NCI-H1694 treated with DMSO at 0.1 percent for 48 hours (cell line): ENCODE measurements around the gene CCL4L2.
A peak's percentile ranks its signal among the peaks of the same experiment; 100 is the strongest.
"Not testable (repeated sequence)": the region's sequence is repeated elsewhere in the genome, so short reads cannot be mapped to it uniquely, and the experiment has no call there.

Source experiments
- DNase-seq: peaks from one replicate; lab custom pipeline; 2025; lab: John Stamatoyannopoulos, UW

The CCL4L2 gene

DNA sequence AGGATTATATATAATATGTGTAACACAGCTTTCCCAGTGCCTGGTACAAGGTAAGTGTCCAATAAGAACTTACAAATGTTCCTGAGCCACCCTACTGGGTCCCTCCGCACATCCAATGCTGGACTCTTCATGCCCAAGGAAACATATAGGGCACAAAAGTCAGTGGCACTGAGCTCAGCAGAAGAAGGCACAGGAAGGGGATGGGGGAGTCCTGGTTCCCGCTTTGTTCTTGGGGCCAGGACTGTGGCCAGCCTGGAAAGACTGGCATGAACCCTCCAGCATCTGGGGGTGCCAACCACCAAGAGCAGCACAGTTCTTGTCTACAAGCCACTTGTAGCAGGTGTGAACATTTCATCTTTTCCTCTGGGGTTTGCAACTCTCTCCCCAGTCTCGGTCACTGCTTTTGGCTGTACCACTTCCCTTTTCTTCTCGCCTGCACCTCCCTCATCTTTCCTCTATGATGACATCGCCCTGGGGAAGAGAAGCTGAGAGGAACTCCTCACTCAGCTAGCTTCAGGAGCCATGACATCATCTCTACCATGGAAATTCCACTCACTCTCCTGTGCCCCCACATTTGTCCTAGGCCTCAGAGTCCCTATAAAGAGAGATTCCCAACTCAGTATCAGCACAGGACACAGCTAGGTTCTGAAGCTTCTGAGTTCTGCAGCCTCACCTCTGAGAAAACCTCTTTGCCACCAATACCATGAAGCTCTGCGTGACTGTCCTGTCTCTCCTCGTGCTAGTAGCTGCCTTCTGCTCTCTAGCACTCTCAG, at the start of gene CCL4L2:
Gene CCL4L2, plus strand, starts transcription at position 625 of the 773 bp plus-strand sequence.
- DNase-seq = not testable (repeated sequence)

DNA sequence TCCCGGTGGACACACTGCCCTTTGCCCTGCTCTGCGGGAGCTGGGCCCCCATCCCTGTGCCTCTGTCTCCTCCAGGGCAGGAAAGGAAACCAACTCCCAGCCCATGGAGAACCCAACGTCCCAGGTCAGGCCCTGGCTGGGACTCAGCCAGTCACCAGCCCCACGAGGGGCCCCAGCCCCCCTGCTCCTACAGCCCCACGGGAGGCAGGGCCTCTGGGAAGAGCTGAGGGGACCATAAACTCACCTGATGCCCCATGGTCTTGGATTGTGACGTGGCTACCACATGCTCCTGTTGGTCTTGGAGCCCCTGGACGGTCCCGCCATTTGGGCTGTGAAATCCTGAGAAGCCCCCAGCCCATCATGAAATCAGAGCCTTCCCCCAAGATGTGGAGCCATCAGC, 42.0 kb upstream of the CCL4L2 start:
- not testable (repeated sequence) for DNase-seq

DNA sequence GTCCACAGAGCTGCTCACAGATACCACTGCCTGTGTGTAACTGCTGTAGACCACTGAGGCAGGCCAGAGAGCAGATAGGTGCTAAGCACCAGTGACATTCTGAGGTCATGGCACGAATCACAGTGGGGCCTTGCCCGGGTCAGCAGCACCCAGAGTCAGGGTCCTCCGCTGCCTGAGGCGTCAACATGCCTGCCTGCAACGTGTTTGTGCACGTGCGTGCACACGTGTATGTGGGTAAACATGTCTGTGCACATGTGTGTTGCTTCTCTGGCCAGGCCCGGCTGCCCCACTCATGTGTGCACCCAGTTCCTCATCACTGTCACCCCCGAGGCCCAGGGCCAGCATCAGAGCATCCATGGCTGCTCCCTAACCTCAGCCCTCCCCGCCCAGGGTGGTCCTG, 34.3 kb upstream of the CCL4L2 start, which contains the start of gene TBC1D3B:
Gene TBC1D3B, minus strand, starts transcription at position 101 of the 400 bp plus-strand sequence. CDS start 1,586 bp downstream, outside the sequence.
- not testable (repeated sequence) for DNase-seq

DNA sequence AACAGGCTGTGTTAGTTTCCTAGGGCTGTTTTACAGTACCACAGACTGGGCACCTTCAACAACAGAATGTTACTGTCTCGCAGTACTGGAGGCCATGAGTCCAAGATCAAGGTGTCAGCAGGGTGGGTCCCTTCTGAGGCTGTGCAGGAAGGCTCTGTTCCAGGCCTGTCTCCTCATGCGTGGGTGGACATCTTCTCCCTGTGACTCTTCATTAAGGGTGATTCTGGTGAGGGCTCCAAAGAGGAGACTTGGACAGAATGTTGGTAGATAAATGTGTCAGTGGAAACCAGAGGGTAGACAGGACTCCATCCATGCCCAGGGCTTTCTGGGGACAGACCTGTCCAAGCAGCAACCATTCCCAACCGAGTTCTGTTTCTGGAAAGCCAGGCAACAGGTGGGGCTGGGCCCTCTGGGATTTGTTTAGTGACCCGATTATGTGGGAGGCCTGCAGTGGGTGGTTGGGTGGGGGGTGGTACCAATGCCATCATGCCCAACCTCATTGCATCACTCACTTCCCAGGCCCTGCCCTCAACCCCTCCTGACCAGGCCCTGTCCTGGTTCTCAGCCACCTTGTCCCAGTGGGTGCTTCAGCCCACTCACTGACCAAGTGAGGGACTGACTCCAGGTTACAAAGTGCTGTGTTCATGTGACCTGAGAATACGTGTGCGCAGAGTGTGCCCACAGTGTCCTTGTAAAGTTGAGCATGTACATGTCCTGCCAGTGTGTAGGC, 29.3 kb upstream of the CCL4L2 start:
- not testable (repeated sequence) for DNase-seq

DNA sequence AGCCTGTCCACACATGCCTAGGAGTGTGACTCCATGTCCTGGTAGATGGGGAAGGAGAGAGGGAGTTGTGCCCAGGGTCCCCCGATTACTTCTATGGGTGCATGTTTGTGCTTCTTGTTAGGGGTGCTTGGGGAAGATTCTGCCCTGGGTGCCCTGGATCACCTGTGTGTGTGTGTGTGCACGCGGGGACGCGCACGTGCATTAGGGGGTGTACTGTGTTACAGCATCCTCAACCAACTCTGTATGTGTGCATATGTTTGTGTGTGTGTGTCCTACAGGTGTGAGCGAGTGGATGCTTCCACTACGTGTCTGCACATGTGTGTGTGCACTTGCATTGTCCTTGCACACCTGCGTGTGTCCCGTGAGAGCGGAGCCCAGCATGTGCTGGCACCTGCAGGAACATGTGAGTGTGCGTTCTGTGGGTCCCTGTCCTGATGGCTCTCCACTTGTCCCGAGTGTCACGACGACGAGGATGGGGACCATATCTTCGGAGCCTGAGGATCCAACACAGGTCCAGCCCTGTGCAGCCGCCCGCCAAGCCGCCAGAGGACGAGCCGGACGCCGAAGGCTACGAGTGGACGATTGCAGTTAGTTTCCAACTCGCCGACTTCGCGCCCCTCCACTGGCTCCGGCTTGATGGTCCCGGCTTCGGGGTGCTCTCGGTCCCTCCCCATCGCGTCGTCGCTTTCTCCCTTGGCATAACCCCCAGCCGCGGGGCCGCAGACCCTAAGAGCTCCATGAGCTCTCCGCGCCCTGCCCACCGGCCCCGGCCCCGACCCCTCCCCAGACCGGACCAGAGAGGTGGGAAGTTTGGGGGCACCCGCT, 28.5 kb upstream of the CCL4L2 start:
- DNase-seq = no peak

DNA sequence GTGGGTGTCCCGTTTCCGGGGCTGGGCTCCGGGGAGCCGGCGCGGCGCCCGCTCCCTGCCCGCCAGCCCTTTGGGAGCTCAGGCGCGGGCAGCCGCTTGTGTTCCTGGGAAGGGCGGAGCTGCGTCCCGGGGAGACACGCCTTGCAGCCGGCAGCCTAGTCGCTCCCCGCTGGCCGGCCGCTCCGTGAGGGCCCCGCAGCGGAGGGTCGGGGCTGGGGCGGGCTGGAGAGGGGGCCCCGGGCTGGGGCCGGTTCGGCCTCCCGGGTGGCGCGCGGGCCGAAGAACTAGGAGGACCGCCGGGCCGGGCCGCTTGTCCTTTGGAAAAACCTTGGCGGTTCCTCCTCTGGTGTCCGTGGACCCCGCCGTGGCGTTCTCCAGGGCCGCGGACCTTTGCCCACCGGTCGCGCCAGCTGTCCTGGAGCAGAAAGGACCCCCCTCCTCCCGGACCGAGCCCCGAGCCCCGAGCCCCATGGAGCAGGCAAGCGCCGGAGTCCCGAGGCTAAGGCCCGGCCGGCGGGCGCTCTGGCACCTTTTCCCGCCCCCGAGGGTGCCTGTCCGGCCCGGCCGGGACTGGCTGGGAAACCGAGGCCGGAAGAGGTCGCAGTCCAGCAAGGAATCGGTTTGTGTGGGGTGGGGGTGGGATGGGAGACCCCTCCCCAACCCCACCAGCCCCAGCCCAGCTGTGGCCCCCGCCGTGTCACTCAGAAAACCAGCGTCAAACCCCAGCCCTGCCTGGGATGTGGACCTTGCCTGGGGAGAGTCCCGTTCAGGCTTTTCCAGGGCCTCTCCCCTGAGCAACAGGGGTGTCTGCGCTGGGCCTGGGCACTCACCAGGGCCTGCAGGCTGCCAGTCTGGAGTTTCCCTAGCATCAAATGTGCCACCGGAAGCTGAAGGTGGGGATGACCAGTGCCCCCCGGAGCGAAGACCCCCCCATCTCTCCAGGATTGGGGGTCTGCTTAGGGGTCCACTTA, 27.6 kb upstream of the CCL4L2 start:
- DNase-seq = peak; percentile 3

DNA sequence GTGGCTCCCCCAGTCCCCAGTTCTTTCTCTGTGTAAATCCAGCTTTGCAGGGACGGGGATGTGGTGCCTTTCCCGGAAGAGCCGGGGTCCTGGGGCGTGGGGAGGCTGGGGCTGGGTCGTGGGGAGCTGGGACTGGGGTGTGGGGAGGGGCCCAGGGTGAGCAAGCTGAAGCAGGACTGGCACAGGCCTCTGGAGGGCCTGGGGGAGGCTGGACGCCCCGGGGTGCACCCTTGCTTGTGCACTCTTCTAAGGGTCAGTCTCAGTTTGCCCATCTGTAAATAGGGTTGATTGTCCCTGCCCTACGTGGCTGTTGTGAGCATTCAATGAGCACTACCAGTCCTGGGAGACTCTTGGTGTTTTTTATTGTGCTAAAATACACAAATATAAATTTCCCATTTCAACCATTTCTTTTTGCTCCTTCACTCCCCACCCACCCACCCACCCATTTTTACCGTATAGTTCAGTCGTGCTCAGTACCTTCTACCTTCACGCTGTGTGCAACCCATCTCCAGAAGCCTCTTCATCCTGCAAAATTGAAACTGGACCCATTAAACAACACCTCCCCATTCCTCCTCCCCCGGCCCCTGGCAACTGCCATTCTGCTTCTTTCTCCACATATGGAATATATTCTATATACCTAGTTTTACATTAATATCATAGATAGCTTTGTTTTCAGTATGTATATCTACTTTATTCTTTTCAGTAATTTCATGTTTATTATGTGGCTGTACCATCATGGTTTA, 26.7 kb upstream of the CCL4L2 start:
- no peak for DNase-seq

DNA sequence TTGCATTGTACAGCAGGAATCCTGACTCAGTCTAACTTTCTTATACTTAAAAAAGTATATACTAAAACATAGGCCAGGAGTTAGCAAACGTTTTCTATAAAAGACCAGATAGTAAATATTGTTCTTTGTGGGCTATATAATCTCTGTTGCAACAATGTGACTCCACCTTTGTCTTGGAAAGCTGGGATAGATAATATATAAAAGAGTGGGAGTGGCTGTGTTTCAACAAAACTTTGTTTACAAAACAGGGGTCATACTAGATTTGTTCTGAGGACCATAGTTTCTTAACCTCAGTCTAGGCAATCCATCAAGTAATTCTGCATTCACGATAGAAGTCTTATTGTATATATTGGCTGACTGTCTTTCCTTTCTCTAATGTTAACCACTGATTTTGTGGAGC, 25.4 kb upstream of the CCL4L2 start:
- DNase-seq = no peak

DNA sequence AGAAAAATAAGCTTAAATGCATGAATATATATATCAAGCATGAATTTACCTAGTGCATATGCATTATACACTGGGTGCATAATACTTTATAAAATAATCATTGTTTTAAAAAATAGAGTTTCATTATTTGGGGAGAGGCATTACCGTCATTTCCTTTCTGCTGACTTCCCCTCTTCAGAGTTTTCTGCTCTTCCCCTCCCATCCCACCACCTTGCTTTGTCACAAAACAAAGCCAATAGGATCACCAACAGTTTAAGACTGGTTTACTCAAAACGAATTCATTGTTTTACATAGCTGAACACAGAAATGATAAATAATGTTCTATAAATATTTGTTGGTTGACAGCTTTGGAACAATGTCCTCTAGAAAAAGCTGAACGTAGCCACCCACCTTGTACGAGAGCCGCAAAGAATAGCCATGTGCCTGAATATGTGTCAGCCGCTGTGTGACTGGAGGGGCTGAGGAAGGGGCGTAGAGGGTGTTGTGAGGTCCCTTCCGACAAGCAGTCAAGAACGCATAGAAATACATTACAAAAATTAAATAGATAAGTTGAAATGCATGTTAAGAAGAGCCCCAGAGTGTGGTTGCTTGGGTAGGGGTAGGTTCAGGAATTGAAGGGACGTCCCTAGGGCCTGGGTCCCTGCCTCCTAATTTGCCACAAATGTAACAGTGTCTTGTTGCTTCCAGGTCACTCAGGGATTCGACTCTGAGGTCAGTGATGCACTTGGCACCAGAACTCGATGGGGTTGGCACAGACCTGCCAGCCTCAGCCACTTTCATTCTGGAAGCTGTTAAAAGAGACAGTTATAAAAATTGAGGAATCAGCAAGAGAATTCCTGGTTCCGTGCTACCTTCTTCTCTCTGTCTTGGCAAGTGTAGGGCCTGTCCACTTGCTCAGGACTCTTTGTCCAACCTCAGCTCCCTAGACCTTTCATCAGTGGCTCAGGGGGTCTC, 23.8 kb upstream of the CCL4L2 start:
- not testable (repeated sequence) for DNase-seq

DNA sequence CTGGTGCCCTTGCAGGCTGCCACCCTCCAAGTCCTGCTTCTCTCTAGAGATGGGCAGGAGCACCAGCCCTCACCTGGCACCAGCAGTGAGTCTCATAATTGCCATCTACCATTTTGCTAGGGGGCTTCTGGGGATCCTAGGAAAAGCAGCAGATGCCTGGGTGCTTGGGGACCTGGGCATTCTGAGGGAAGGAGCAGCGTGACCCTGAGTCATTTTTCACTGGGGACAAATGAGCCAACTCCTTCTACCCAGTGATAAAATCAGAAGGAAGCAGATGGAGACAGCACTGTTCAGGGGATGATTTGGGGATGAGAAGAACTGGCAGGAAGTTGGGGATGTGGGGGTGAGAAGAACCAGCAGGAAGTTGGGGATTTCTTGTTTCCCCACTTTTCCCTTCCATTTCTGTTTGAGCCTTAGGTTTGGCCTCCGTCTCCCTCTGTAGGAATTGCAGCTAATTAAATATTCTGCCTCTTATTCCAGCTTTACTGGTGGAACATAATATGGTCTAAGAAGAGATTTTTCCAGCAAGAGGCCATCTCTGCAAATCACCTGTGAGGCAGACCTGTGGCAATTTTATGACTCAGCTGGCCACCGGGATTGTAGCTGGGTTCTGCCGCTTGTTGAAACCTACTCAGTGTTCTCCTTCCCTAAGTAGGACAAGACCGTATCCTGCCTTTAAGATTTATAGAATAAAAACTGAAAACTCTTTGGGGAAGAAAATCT, 22.8 kb upstream of the CCL4L2 start:
- not testable (repeated sequence) for DNase-seq

DNA sequence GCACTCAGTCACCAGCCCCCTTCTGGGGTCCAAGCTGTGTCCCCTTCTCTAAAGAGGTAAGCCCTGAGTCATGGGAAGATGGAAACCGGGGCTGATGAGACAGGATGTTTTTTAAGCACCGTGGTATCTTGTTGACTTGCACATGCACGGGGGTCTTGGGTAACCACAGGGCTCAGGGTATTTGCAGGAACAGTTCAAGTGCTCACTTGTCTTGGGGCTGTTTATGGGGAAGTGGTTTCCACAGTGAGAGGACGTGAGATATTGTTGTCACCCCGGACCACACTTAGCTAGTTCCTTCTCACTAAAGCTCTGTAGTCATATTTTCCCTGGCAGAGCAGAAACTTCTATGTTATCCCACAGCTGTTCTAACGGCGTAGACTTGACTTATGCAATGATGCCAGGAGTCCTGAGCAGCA, 22.0 kb upstream of the CCL4L2 start:
- DNase-seq = peak; percentile 35

DNA sequence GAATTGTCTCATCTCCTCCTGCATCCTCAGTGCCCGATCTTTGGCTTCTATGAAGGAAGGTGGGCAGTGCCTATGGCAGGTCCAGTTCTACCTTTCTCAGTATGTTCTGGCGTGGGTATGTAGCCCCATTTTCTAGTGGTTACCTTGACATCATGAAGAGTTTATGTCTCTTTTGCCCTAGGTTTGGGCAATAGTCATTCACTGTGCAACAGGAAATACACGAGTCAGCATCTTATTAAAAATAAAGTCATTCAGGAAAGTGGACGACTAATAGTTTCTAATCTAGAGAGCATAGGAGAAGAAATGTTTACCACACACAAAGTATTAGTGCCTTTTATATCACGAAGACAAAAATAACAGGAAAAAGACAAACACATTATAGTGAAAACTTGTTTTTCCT, 20.9 kb upstream of the CCL4L2 start:
- DNase-seq = not testable (repeated sequence)

DNA sequence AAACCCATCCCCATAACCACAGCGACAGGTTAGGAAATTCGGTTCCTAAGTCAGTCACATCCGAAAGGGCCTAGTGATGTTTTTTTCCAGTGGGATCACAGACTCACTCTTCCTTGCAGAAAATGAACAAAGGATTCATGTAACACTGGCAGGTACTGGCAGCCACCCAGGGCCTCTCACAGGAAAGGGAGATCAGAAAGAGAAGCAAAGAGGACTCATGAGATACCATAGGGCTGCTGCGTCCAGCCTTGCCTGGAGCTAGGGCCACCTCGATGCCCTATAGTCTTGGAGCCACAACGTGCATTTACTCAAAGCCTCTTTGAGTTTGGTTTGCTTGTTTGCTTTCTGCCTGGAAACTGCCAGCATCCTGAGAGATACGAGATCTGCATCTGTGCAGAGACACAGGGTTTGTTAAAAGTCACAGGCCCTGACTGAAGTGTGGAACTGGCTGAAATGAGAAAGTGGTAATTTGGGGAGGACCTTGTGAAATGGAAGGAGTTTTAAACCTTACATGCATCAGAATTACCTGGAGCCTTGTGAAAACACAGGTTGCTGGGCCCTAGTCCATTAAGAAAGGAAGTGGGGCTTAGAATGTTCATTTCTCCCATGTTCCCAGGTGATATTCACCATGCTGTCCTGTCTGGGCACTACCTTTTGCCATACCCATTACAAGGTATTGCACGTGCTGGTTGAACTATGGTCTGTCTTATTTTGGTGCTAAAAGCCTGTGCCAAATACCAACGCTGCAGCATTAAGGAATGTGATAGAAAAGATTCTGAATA, 20.1 kb upstream of the CCL4L2 start:
- not testable (repeated sequence) for DNase-seq

DNA sequence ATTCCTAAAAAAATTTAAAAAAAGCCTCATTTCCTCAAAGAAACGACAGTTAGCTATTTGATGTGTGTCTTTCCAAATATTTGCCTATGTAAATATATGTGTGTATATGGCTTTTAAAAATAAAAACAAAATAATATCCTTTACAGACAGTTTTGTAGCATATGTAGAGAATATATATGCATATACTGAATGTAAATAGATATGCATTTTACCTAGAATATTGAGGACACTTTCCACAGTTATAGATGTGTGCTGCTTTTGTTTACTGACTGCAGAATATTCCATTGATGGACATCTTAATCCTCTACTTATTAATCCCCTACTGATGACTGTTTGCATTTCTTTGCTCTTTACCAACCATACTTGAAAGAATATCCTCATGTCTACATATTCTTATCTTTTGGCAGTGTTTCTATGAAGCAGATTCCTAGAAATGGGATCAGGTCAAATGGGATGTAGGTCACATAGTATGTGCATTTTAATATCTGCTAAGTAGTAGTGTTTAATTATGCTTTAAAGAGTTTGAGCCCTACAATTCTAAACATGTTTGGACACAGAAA, 17.6 kb upstream of the CCL4L2 start:
- DNase-seq = no peak

DNA sequence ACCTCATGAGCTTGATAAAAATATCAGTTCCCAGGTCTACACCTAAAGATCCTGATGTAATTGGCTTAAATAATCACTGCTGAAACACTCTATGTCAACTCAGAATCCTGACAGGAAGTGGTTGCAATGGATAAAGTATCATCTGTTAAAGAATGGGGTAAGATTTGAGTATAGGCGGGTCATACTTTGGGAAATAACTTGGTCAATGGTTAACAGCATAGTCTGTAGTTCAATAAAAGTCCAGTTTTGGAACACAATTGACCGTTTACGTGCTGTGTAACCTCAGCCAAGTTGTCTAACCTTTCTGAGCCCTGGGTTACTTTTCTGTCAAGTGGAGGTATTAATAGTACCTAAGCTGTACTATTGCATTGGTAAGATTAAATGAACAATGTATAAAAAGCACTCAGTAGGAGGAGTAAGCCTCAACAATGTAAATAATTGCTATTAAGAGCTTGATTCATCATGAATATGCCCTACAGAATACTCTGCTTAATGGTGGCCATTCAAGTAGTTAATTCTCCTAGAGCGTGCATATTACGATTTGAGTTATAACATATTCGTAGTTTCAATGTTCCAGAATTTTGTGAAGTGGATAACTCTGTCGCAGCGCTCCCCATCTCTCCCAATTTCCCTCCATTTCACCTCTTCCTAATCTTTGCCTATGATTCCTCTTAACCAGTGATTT, 16.6 kb upstream of the CCL4L2 start:
- not testable (repeated sequence) for DNase-seq

DNA sequence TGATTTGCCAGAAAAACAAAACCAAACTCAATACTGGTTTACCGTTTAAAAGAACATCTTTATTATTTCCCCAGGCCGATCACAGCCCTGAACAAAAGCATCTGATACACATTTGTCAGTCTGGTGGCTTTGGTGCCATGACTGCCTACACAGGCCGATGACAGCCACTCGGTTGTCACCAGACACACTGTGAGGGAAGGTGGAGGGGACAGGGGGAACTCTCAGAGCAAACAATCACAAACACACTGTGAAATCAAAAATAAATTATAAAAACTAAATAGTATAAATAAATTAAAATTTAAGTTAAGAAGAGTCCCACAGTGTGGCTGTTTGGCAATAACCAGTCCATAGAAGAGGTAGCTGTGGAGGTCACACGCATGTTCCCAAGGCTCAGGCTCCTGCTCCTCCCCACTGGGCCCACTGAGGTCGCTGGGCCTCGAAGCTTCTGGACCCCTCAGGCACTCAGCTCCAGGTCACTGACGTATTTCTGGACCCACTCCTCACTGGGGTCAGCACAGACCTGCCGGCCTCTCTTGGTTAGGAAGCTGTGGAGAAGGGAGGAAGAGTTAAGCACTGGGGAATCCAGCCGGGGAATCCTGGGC, 15.9 kb upstream of the CCL4L2 start:
- DNase-seq = not testable (repeated sequence)
